Dermis blood vessel endothelial cell (primary cell): Measurements from ENCODE around the gene STT3A. TPM values are rescaled to one million over a fixed set of nuclear protein-coding genes. Genes with fewer than 3 reads are reported as not detected.
"Not testable (repeated sequence)": the region's sequence is repeated elsewhere in the genome, so short reads cannot be mapped to it uniquely, and the experiment has no call there.

Experiments used
- DNase-seq: peaks from one replicate; pipeline ENCODE4 v3.0.0; 2010
- total RNA-seq: library from RNA; depleted of rRNA; stranded (reverse); fragments of >200 nt; gene quantifications from 2 replicates; pipeline ENCODE4 v1.2.3, GENCODE V29; 2014

Gene STT3A
- 158 and 204 TPM in 2 replicates for total RNA-seq

GRCh38 chr11:125592305-125593113, at the start of gene STT3A:
TSS of gene STT3A (plus strand) at chr11:125592852. CDS start at chr11:125595916, 3,064 bp downstream.
- DNase-seq = peak; percentile 100

GRCh38 chr11:125550780-125551179, 41.9 kb upstream of the STT3A start:
- no peak for DNase-seq

- DNase-seq = no peak
Measured at GRCh38 chr11:125551835-125552342, 40.8 kb upstream of the STT3A start.

GRCh38 chr11:125552927-125553326, 39.7 kb upstream of the STT3A start:
- no peak for DNase-seq

- DNase-seq = no peak
Measured at GRCh38 chr11:125553357-125553756, 39.3 kb upstream of the STT3A start.

- DNase-seq = no peak
Measured at GRCh38 chr11:125554038-125554437, 38.6 kb upstream of the STT3A start.

GRCh38 chr11:125559888-125560287, 32.8 kb upstream of the STT3A start:
- no peak for DNase-seq

GRCh38 chr11:125561924-125562323, 30.7 kb upstream of the STT3A start:
- no peak for DNase-seq

- no peak for DNase-seq
Measured at GRCh38 chr11:125562430-125562829, 30.2 kb upstream of the STT3A start.

- DNase-seq = no peak
Measured at GRCh38 chr11:125564357-125564756, 28.3 kb upstream of the STT3A start.

- DNase-seq = no peak
Measured at GRCh38 chr11:125566235-125566634, 26.4 kb upstream of the STT3A start.

GRCh38 chr11:125568970-125569914, 23.4 kb upstream of the STT3A start, which contains the start of gene EI24:
TSS of gene EI24 (plus strand) at chr11:125569477. CDS start at chr11:125572528, 3,051 bp downstream.
- DNase-seq = peak; percentile 94

GRCh38 chr11:125569915-125570621, 22.6 kb upstream of the STT3A start:
- DNase-seq = peak; percentile 22

- DNase-seq = no peak
Measured at GRCh38 chr11:125570952-125571351, 21.7 kb upstream of the STT3A start.

GRCh38 chr11:125572916-125573315, 19.7 kb upstream of the STT3A start:
- DNase-seq = no peak

GRCh38 chr11:125577181-125577580, 15.5 kb upstream of the STT3A start:
- not testable (repeated sequence) for DNase-seq

- no peak for DNase-seq
Measured at GRCh38 chr11:125578783-125579182, 13.9 kb upstream of the STT3A start.

- DNase-seq = no peak
Measured at GRCh38 chr11:125579811-125580210, 12.8 kb upstream of the STT3A start.

- no peak for DNase-seq
Measured at GRCh38 chr11:125583496-125583895, 9.2 kb upstream of the STT3A start.

GRCh38 chr11:125585487-125585886, 7.2 kb upstream of the STT3A start:
- no peak for DNase-seq

- DNase-seq = no peak
Measured at GRCh38 chr11:125586623-125587022, 6.0 kb upstream of the STT3A start.

- DNase-seq = no peak
Measured at GRCh38 chr11:125587480-125587879, 5.2 kb upstream of the STT3A start.
